Caco-2 (cell line): ENCODE data around the gene PTPRN2. TPM values are rescaled to one million over a fixed set of nuclear protein-coding genes. Genes with fewer than 3 reads are reported as not detected.

ENCODE experiments used
- BruUV-seq: library from RNA; stranded (reverse); fragments of 400-500 nt; replicated peaks from 2 replicates; lab custom pipeline; 2021; lab: Mats Ljungman, UMichigan
- CTCF ChIA-PET: fragments of 300-600 bp; sonication (Branson Sonifier 250); formaldehyde crosslinking; loops from one replicate; lab custom pipeline; 2022; ENCODE audit warnings: antibody characterized with exemption; lab: Charles Lee
- POLR2A ChIA-PET: fragments of 300-600 bp; sonication (Branson Sonifier 250); formaldehyde crosslinking; loops from one replicate; lab custom pipeline; 2022; ENCODE audit warnings: antibody characterized with exemption; lab: Charles Lee
- DNase-seq, 2 experiments: peaks; one replicate each; pipeline versions ENCODE4 v3.0.0 to v3.0.0-alpha.2; 2020 to 2022
- H3K27me3 ChIP-seq: replicated peaks from 2 replicates; pipeline ENCODE4 v1.6.0; 2011; ENCODE audit warnings: low read length; ENCODE audit not compliant: control insufficient read depth, insufficient read depth
- H3K36me3 ChIP-seq: 2 replicates; pipeline ENCODE4 v1.5.1; 2011; ENCODE audit warnings: low read length; ENCODE audit not compliant: control insufficient read depth, insufficient read depth
- H3K4me1 ChIP-seq: fragments of 250-450 bp; sonication (Bioruptor Pico); 2 replicates; pipeline ENCODE4 v1.5.1; 2020; ENCODE audit warnings: mild to moderate bottlenecking
- H3K4me3 ChIP-seq: 2 replicates; pipeline ENCODE4 v1.5.1; 2011; ENCODE audit warnings: low read depth, mild to moderate bottlenecking, control low read depth, low read length
- H3K9me3 ChIP-seq: fragments of 250-450 bp; sonication (Bioruptor Pico); 2 replicates; pipeline ENCODE4 v1.5.1; 2020; ENCODE audit warnings: mild to moderate bottlenecking, moderate library complexity
- H3K27ac Mint-ChIP-seq: one replicate; pipeline ENCODE4 v1.8.0; 2022; ENCODE audit warnings: mixed read lengths; ENCODE audit not compliant: unreplicated experiment
- H3K27me3 Mint-ChIP-seq: one replicate; pipeline ENCODE4 v1.8.0; 2022; ENCODE audit warnings: mixed read lengths; ENCODE audit not compliant: insufficient read depth, unreplicated experiment
- H3K36me3 Mint-ChIP-seq: one replicate; pipeline ENCODE4 v1.8.0; 2022; ENCODE audit warnings: mild to moderate bottlenecking, mixed read lengths; ENCODE audit not compliant: insufficient read depth, unreplicated experiment
- H3K4me1 Mint-ChIP-seq: one replicate; pipeline ENCODE4 v1.8.0; 2022; ENCODE audit warnings: low read depth, mixed read lengths; ENCODE audit not compliant: unreplicated experiment
- H3K4me3 Mint-ChIP-seq: one replicate; pipeline ENCODE4 v1.8.0; 2022; ENCODE audit warnings: mild to moderate bottlenecking, moderate library complexity, mixed read lengths; ENCODE audit not compliant: unreplicated experiment
- H3K9me3 Mint-ChIP-seq: one replicate; pipeline ENCODE4 v1.8.0; 2022; ENCODE audit warnings: mixed read lengths; ENCODE audit not compliant: unreplicated experiment
- intact Hi-C: fragments of 100-400 bp; cut with micrococcal nuclease; formaldehyde crosslinking; loops from one replicate; pipeline ENCODE4 v1.10.0; 2022; ENCODE audit not compliant: unreplicated experiment
- total RNA-seq: library from RNA; stranded (reverse); gene quantifications from 2 replicates; pipeline ENCODE4 v1.2.3, GENCODE V29; 2022
- TF ChIP-seq, protein P1 (sequence below), 2 experiments: fragments of 200-600 bp in 1 of 2; IDR thresholded peaks; 1 replicate in 1 of 2; 2 replicates in 1 of 2; pipeline versions ENCODE4 v1.5.1 to v1.8.0; 2011 to 2022; ENCODE audit warnings: antibody characterized with exemption in 1 of 2, control low read depth in 1 of 2, inconsistent platforms in 1 of 2, low read depth in 1 of 2, low read length in 1 of 2, mild to moderate bottlenecking in 1 of 2, moderate library complexity in 1 of 2; ENCODE audit not compliant: insufficient read depth in 1 of 2, severe bottlenecking in 1 of 2, unreplicated experiment in 1 of 2

Gene PTPRN2
- total RNA-seq, 1 experiment from 2014 or later: 1.4 TPM

- Mint-ChIP-seq H3K36me3 (no peaks in the 10 kb centered on the region), H3K27me3 (no peaks in the 10 kb centered on the region), H3K9me3 (peaks cover 23% of the 10 kb centered on the region), H3K27ac (no peak overlapping the region), H3K4me3 (no peak overlapping the region), H3K4me1 (no peaks in the 10 kb centered on the region)
- DNase-seq: no peak
- BruUV-seq: no TSS peak
- intact Hi-C loops: no loop called here
- Histone ChIP-seq H3K4me3 (no peak overlapping the region), H3K27me3 (no peaks in the 10 kb centered on the region), H3K9me3 (peaks cover 4% of the 10 kb centered on the region; the same call in 1 of the 2 replicates), H3K4me1 (no peaks in the 10 kb centered on the region), H3K36me3 (no peaks in the 10 kb centered on the region)
- ChIA-PET CTCF (no interaction called here), POLR2A (no interaction called here)
- TF ChIP-seq, protein P1, sequence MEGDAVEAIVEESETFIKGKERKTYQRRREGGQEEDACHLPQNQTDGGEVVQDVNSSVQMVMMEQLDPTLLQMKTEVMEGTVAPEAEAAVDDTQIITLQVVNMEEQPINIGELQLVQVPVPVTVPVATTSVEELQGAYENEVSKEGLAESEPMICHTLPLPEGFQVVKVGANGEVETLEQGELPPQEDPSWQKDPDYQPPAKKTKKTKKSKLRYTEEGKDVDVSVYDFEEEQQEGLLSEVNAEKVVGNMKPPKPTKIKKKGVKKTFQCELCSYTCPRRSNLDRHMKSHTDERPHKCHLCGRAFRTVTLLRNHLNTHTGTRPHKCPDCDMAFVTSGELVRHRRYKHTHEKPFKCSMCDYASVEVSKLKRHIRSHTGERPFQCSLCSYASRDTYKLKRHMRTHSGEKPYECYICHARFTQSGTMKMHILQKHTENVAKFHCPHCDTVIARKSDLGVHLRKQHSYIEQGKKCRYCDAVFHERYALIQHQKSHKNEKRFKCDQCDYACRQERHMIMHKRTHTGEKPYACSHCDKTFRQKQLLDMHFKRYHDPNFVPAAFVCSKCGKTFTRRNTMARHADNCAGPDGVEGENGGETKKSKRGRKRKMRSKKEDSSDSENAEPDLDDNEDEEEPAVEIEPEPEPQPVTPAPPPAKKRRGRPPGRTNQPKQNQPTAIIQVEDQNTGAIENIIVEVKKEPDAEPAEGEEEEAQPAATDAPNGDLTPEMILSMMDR (IDR thresholded peaks at IDR 0.05; ENCODE audit: insufficient read depth in 1 of 2, low read depth in 1 of 2, low read length in 1 of 2, severe bottlenecking in 1 of 2, unreplicated experiment in 1 of 2): no peak
Measured at GRCh38 chr7:157952841-157953645, 634.6 kb downstream of the PTPRN2 start.

DNA sequence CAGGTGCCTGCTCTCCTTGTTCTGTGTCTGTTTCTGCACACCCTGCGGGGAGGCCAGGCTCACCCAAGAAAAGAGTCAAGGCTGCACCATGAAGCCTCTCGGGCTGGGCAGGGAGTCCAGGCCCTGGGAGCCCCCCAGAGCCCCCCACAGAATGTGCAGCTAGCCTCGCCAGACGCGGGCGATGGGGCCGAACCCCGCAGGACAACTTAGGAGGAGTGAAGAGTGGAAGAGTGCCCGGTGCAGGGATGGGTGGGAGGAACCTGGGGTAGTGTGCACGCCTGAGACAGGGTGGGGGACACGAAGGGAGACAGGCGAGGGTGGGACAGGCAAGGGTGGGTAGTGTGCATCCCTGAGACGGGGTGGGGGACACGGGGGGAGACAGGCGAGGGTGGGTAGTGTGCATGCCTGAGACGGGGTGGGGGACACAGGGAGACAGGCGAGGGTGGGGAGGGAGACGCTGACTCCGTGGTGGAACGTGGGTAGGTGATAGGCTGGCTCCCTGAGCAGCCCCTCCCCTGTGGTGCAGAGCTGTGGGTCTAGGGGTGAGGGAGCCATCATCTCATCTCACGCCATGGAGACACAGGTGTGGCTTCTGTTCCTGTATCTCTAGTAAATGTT lies 635.5 kb downstream of the PTPRN2 start:
- Histone ChIP-seq H3K4me3 (no peak overlapping the region), H3K9me3 (peaks cover 4% of the 10 kb centered on the region; the same call in 1 of the 2 replicates), H3K4me1 (no peaks in the 10 kb centered on the region), H3K27me3 (no peaks in the 10 kb centered on the region), H3K36me3 (no peaks in the 10 kb centered on the region)
- Mint-ChIP-seq H3K27me3 (no peaks in the 10 kb centered on the region), H3K4me3 (no peak overlapping the region), H3K36me3 (no peaks in the 10 kb centered on the region), H3K9me3 (peaks cover 26% of the 10 kb centered on the region), H3K4me1 (no peaks in the 10 kb centered on the region), H3K27ac (no peak overlapping the region)
- DNase-seq: no peak
- ChIA-PET POLR2A (no interaction called here), CTCF (no interaction called here)
- intact Hi-C loops: no loop called here
- BruUV-seq: no TSS peak
- TF ChIP-seq, protein P1 (IDR thresholded peaks at IDR 0.05; ENCODE audit: insufficient read depth in 1 of 2, low read depth in 1 of 2, low read length in 1 of 2, severe bottlenecking in 1 of 2, unreplicated experiment in 1 of 2): no peak

DNA sequence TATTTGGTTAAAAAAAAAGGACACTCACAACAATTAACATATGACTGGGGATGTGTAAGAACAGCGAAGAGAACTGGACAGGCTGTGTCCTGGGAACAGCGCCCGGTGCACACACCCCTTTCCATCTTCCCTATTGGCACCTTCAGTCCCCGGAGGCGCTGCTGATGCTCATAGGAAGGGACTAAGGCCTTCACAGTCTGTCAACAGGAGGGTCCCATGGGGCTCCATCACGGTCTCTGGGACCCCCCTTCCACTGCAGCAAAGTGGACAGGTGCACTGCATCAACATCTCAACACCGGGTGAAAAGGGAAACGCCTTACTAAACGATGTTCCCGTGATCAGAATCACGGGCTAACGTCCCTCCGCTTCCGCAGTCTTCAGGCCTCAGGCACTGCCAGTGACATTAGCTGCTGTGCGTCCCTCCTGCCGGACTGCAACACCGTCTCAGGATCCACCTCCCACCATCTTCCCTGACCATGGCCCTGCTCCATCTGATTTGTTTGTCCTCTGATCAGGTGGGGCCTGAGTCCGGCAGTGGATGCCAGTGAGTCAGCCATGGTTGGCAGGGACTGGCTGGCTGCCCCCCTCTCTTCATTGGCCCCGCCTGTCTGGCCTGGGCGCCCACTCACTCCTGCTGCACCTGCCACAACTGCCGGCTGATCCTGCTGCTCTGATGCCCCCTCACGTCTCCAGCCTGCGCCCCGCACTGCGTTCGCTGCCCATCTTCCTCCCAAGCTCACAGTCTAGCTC lies 636.1 kb downstream of the PTPRN2 start:
- TF ChIP-seq, protein P1 (IDR thresholded peaks at IDR 0.05; ENCODE audit: insufficient read depth in 1 of 2, low read depth in 1 of 2, low read length in 1 of 2, severe bottlenecking in 1 of 2, unreplicated experiment in 1 of 2): no peak
- no peaks in the 10 kb centered on the region for H3K4me1 ChIP-seq
- H3K27me3 Mint-ChIP-seq: no peaks in the 10 kb centered on the region
- H3K4me3 Mint-ChIP-seq: no peak overlapping the region
- CTCF ChIA-PET: no interaction called here
- intact Hi-C loops: no loop called here
- H3K4me3 ChIP-seq: no peak overlapping the region
- BruUV-seq: no TSS peak
- no peaks in the 10 kb centered on the region for H3K36me3 Mint-ChIP-seq
- H3K27me3 ChIP-seq: no peaks in the 10 kb centered on the region
- H3K9me3 ChIP-seq: peaks cover 4% of the 10 kb centered on the region; the same call in 1 of the 2 replicates
- H3K4me1 Mint-ChIP-seq: no peaks in the 10 kb centered on the region
- no peaks in the 10 kb centered on the region for H3K36me3 ChIP-seq
- no peak overlapping the region for H3K27ac Mint-ChIP-seq
- peaks cover 27% of the 10 kb centered on the region for H3K9me3 Mint-ChIP-seq
- no peak for DNase-seq
- POLR2A ChIA-PET: no interaction called here
